HG03575 (cell line): Measurements from ENCODE around the gene NFKBIE.
"Not testable (repeated sequence)": the region's sequence is repeated elsewhere in the genome, so short reads cannot be mapped to it uniquely, and the experiment has no call there.

ENCODE experiments used
- ATAC-seq: cut with Tn5 transposase; IDR thresholded peaks from one replicate; pipeline ENCODE4 v1.9.1; 2021; ENCODE audit not compliant: unreplicated experiment, insufficient number of reproducible peaks, low FRiP score; ENCODE audit errors: extremely low read depth

NFKBIE gene, protein sequence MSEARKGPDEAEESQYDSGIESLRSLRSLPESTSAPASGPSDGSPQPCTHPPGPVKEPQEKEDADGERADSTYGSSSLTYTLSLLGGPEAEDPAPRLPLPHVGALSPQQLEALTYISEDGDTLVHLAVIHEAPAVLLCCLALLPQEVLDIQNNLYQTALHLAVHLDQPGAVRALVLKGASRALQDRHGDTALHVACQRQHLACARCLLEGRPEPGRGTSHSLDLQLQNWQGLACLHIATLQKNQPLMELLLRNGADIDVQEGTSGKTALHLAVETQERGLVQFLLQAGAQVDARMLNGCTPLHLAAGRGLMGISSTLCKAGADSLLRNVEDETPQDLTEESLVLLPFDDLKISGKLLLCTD

DNA sequence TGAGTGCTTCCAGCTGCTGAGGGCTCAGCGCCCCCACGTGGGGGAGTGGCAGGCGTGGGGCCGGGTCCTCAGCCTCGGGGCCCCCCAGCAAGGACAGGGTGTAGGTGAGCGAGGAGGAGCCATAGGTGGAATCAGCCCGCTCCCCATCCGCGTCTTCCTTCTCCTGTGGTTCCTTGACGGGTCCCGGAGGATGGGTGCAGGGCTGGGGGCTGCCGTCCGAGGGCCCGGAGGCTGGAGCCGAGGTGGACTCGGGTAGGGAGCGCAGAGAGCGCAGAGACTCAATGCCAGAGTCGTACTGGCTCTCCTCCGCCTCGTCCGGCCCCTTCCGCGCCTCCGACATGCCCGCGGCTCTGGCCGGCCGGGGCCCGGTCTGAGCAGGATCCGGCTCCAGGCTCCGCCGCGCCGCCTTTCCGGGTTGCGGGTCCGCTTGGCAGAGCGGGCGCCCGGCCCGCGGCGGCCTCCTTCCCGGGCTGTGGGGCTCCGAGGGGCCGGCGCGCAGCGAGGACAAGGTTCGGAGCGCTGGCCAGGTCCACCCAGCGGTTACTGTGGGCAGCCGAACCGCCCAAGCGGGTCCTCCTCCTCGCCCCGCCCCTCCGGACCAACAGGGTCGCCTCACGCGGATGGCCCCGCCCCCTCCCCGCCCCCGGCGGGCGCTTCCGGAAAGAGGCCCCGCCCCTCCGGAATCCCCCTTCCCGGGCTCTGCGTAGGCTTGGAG, at the start of gene NFKBIE:
NFKBIE (minus strand) TSS at position 545 of the 715 bp plus-strand sequence; CDS start at position 340, 205 bp downstream.
- no peak for ATAC-seq

DNA sequence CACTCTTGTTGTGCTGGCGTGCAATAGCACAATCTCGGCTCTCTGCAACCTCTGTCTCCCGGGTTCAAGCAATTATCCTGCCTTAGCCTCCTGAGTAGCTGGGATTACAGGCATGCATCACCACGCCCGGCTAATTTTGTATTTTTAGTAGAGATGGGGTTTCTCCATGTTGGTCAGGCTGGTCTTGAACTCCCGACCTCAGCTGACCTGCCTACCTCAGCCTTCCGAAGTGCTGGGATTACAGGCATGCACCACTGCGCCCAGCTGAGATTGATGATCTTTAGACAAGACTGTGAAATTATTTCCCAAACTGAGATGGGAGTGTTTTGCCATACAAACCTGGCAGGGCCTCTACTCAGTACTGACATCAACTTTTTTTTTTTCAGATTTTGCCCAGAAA, 49.3 kb upstream of the NFKBIE start:
- not testable (repeated sequence) for ATAC-seq

GRCh38 chr6:44312901-44313788, 47.8 kb upstream of the NFKBIE start, which contains the start of gene AARS2:
Gene AARS2, minus strand, starts transcription at chr6:44313347. Its CDS starts 24 bp downstream, at chr6:44313323.
- ATAC-seq = peak; percentile 72

DNA sequence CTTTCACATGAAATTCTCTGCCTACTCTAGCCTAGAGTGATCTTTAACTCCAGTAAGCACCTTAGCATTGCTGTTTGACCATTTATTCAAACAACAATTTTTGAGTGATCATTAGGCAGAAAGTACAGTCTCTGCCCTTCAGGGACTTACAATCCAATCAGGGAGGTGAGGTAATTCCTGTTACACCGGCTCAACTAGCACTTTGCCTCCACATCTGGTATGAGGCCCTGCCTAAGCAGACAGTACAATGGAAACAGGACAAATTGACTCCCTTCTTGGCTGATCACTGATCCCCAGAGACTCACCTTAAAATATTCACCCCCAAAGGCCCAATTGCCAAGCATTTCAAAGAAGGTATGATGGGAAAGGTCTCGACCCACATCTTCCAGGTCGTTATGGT, 46.4 kb upstream of the NFKBIE start:
- ATAC-seq = no peak

DNA sequence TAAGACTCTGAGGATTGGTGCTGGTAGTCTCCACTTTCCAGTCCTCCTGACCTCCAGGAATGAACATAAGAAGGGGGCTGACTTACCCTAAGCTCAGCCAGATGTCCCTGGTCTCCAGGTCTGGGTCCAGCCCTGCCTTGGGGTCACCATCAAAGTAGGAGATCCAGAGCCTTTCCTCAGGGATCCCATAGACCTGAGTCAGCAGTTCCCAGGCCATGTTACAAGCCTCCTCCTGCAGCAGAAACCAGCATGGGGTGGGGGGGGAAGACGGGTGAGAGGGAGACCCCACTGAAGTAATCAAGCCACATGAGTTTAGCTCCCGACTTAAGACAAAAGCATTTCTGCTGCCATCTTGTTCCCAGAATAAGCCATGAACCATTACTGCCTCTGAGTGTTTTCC, 46.0 kb upstream of the NFKBIE start:
- ATAC-seq = no peak

- ATAC-seq = no peak
These were observed 44.9 kb upstream of the NFKBIE start for GRCh38 chr6:44310241-44310640.

DNA sequence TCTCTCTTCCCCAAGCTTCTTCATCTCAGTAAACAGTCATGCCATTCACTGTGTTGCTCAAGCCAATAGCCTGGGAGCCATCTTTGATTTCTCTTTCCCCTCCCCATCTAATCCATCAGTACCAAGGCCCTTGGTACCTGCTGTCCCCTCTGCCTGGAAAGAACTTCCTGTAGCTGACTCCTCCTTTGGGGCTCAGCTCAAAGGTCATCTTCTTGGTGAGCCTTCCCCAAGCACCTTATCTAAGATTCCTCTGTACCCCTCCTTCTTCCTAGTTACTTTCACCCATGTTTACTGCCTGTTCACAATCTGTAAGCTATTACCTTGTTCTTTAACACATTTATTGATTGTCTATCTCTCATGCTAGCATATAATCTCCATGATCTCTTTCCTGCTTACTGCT, 44.3 kb upstream of the NFKBIE start:
- no peak for ATAC-seq

GRCh38 chr6:44309092-44309491, 43.7 kb upstream of the NFKBIE start:
- no peak for ATAC-seq

- no peak for ATAC-seq
These were observed 41.9 kb upstream of the NFKBIE start for GRCh38 chr6:44307217-44307616.

DNA sequence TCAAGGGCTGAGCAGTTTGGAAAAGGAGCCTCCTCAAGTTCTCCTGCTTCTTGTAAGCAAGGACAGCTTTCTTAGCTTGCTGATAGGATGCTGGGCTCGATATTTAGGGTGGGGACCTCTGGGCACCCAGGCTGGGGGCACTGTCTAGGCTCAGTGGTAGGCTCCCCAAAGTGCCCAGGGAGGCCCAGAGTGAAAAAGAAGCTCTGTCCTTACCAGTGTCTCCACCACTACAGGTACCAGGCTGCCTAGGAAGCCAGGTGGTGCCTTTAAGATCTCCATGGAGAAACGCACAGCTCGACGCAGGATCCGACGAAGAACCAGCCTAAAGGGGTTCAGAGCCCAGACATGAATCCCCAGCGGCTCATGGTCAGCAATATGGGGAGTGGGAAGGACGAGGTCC, 41.4 kb upstream of the NFKBIE start:
- ATAC-seq = no peak

DNA sequence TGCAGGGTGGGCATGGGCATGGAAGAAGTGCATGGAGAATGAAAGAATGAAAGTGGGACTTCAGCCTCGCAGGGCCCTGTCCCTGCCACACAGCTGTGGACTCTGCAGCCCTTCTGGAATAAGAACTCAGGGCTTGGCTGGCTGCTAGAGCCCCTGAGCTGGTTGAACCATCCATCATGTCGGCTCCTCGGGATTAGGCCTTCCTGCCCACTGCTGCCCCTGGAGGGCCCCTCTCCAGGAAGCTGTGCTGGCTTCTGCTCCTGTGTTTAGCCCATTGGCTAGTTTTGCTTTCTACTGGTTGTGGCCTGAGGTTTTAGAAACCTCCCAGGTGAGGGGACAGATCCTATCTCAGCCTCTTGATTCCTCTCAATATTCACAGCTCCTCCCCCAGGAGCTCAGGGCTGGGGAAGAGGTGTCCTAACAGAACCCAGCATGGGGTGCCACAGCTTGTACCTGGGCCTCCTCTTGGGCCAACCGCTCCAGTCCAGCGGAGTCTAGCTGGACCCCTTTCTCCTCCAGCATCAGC, 39.9 kb upstream of the NFKBIE start:
- ATAC-seq = no peak

- ATAC-seq = no peak
These were observed 39.2 kb upstream of the NFKBIE start for GRCh38 chr6:44304282-44305199.

- no peak for ATAC-seq
These were observed 38.5 kb upstream of the NFKBIE start for GRCh38 chr6:44303842-44304241.

DNA sequence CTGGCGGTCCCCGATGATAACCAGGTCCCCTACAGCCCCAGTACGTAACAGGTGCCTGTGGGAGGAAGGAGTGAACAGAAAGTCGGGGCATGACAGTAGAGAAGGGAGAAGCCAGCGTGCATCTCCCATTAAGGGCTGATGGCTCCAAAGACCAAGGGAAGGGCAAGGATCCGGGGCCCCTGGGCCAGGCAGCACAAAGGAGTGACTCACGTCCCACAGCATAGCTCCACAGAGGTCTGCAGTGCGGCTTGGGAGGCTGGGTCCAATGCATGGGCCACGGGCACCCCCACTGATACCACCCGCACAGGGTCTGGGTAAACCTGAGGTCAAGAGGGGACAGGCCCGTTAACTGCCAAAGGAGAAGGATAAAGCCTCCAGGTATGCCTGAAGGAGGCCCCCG, 37.5 kb upstream of the NFKBIE start:
- no peak for ATAC-seq

DNA sequence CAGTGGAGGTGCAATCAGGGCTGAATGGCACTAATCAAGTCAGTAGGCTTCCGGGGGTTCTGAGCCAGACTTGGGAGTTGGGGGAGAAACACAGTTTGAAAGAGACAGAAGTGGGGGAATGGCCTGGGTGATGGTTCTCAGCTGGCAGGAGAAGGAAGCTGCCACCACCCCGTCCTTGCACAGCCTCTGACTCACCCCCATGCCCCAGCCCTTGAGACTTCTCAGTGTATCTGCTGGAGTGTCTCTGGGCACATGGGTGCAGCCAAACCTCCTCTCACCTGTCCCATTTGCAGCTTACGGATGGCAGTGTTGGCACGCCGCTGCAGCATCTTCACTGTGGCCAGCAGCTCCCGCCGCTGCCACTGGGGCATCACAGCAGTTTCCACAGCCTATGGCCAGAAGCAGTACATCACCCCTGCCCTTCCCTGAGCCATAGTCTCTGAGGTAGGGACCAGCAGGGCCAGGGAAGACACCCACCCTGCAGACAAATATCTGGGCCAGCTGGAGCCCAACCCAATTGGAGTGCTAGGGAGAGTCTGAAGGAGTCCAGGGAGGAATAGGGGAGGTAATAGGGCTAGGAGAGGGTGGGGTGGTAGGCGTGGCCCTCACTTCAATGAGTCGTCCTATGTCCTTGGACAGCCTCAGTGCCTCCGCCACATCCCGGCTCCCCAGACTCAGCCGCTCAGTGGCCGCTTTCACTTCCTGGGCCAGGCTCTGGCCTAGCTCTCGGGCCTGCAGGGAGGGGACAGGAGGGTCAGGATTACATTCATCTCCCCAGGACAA, 36.6 kb upstream of the NFKBIE start:
- no peak for ATAC-seq

GRCh38 chr6:44301106-44301505, 35.8 kb upstream of the NFKBIE start:
- ATAC-seq = no peak

GRCh38 chr6:44300292-44300823, 35.0 kb upstream of the NFKBIE start:
- ATAC-seq = no peak
